PC-3 (cell line): ENCODE results near the gene INA. TPM values are rescaled to one million over a fixed set of nuclear protein-coding genes. Genes with fewer than 3 reads are reported as not detected.

Experiments
- ATAC-seq: fragments of 200-7000 bp; cut with Tn5 transposase; 2 replicates; pipeline ENCODE4 v1.9.1; 2020; ENCODE audit warnings: mild to moderate bottlenecking, moderate library complexity
- BruUV-seq: library from RNA; stranded (reverse); fragments of 400-500 nt; replicated peaks from 2 replicates; lab custom pipeline; 2021; lab: Mats Ljungman, UMichigan
- CTCF ChIA-PET: fragments of 300-600 bp; sonication (Branson Sonifier 250); formaldehyde crosslinking; loops from one replicate; lab custom pipeline; 2022; ENCODE audit warnings: antibody characterized with exemption; lab: Charles Lee
- POLR2A ChIA-PET: fragments of 300-600 bp; sonication (Branson Sonifier 250); formaldehyde crosslinking; loops from one replicate; lab custom pipeline; 2022; ENCODE audit warnings: antibody characterized with exemption; ENCODE audit not compliant: unreplicated experiment; lab: Charles Lee
- DNase-seq: peaks from one replicate; pipeline ENCODE4 v3.0.0-alpha.2; 2015
- H2AFZ ChIP-seq: fragments of 300-600 bp; sonication (generic); 2 replicates; pipeline ENCODE4 v1.6.0; 2016; ENCODE audit warnings: antibody characterized with exemption, low read length
- H3F3A ChIP-seq: fragments of 300-600 bp; sonication (generic); one replicate; pipeline ENCODE4 v1.6.0; 2017; ENCODE audit warnings: antibody characterized with exemption, low read length, control low read depth, mild to moderate bottlenecking; ENCODE audit not compliant: unreplicated experiment
- H3K27ac ChIP-seq: fragments of 300-600 bp; sonication (generic); 2 replicates; pipeline ENCODE4 v1.5.1; 2016; ENCODE audit warnings: mild to moderate bottlenecking, low read length
- H3K27me3 ChIP-seq: fragments of 300-600 bp; sonication (generic); 2 replicates; pipeline ENCODE4 v1.6.1; 2016; ENCODE audit warnings: low read length, mixed read lengths
- H3K36me3 ChIP-seq: fragments of 300-600 bp; sonication (generic); 2 replicates; pipeline ENCODE4 v1.6.1; 2016; ENCODE audit warnings: low read depth, mixed run types, low read length, mixed read lengths
- H3K4me1 ChIP-seq: fragments of 300-600 bp; sonication (generic); 2 replicates; pipeline ENCODE4 v1.5.1; 2016; ENCODE audit warnings: low read length; ENCODE audit not compliant: insufficient read depth
- H3K4me2 ChIP-seq: fragments of 300-600 bp; sonication (generic); 2 replicates; pipeline ENCODE4 v1.6.0; 2016; ENCODE audit warnings: low read length
- H3K4me3 ChIP-seq: fragments of 300-600 bp; sonication (generic); 2 replicates; pipeline ENCODE4 v1.5.1; 2016; ENCODE audit warnings: mild to moderate bottlenecking, low read length, mixed read lengths
- H3K79me2 ChIP-seq: fragments of 300-600 bp; sonication (generic); 2 replicates; pipeline ENCODE4 v1.6.1; 2017; ENCODE audit warnings: low read length, mixed read lengths
- H3K9ac ChIP-seq: fragments of 300-600 bp; sonication (generic); 2 replicates; pipeline ENCODE4 v1.6.0; 2016; ENCODE audit warnings: mild to moderate bottlenecking, low read length
- H3K9me2 ChIP-seq: fragments of 300-600 bp; sonication (generic); replicated peaks from 2 replicates; pipeline ENCODE4 v1.6.1; 2016; ENCODE audit warnings: mixed run types, low read length, mixed read lengths
- H3K9me3 ChIP-seq: fragments of 300-600 bp; sonication (generic); 2 replicates; pipeline ENCODE4 v1.6.1; 2016; ENCODE audit warnings: low read length, mixed read lengths
- H4K20me1 ChIP-seq: fragments of 300-600 bp; sonication (generic); 2 replicates; pipeline ENCODE4 v1.6.1; 2016; ENCODE audit warnings: low read length, mixed read lengths
- EZH2 ChIP-seq: fragments of 300-600 bp; sonication (generic); IDR thresholded peaks from one replicate; pipeline ENCODE4 v1.6.1; 2017; ENCODE audit warnings: antibody characterized with exemption, mild to moderate bottlenecking, low read length; ENCODE audit not compliant: unreplicated experiment
- EZH2phosphoT487 ChIP-seq: fragments of 300-600 bp; sonication (generic); IDR thresholded peaks from 2 replicates; pipeline ENCODE4 v1.6.1; 2018; ENCODE audit warnings: mild to moderate bottlenecking, antibody characterized with exemption, low read length, borderline replicate concordance
- intact Hi-C: fragments of 100-400 bp; cut with micrococcal nuclease; formaldehyde crosslinking; loops from 2 replicates; pipeline ENCODE4 v1.9.0; 2023
- total RNA-seq: library from RNA; depleted of rRNA; stranded (reverse); fragments of >200 nt; gene quantifications from 2 replicates; pipeline ENCODE4 v1.2.3, GENCODE V29; 2014
- TF ChIP-seq, protein P1 (sequence below): fragments of 300-600 bp; sonication (generic); conservative IDR thresholded peaks from 2 replicates; pipeline ENCODE4 v1.5.1; 2017; ENCODE audit warnings: antibody characterized with exemption, low read depth, mild to moderate bottlenecking, low read length

Gene INA
- total RNA-seq, 1 experiment from 2014 or later: not detected

- ChIA-PET POLR2A (interaction anchor here (0.7 kb wide), 1 partner anchor 81 kb away, joined by 3 read pairs; no protein-coding TSS in a partner anchor), CTCF (no interaction called here)
- no peak overlapping the region for H3K4me3 ChIP-seq
- H3K9me2 ChIP-seq: no peaks in the 10 kb centered on the region
- no peak for TF ChIP-seq EZH2
- TF ChIP-seq, protein P1, sequence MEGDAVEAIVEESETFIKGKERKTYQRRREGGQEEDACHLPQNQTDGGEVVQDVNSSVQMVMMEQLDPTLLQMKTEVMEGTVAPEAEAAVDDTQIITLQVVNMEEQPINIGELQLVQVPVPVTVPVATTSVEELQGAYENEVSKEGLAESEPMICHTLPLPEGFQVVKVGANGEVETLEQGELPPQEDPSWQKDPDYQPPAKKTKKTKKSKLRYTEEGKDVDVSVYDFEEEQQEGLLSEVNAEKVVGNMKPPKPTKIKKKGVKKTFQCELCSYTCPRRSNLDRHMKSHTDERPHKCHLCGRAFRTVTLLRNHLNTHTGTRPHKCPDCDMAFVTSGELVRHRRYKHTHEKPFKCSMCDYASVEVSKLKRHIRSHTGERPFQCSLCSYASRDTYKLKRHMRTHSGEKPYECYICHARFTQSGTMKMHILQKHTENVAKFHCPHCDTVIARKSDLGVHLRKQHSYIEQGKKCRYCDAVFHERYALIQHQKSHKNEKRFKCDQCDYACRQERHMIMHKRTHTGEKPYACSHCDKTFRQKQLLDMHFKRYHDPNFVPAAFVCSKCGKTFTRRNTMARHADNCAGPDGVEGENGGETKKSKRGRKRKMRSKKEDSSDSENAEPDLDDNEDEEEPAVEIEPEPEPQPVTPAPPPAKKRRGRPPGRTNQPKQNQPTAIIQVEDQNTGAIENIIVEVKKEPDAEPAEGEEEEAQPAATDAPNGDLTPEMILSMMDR: no peak
- no peak for TF ChIP-seq EZH2phosphoT487
- H3K4me2 ChIP-seq: peak overlapping the region; percentile 42
- no peak overlapping the region for H3K9ac ChIP-seq
- no peaks in the 10 kb centered on the region for H3K36me3 ChIP-seq
- H4K20me1 ChIP-seq: no peaks in the 10 kb centered on the region
- H3K4me1 ChIP-seq: peaks cover 8% of the 10 kb centered on the region
- no peaks in the 10 kb centered on the region for H3K27me3 ChIP-seq
- peak; percentile 100 for ATAC-seq
- H2AFZ ChIP-seq: no peak overlapping the region
- no peaks in the 10 kb centered on the region for H3K9me3 ChIP-seq
- H3F3A ChIP-seq: no peaks in the 10 kb centered on the region
- intact Hi-C loops: no loop called here
- peak; percentile 97 for DNase-seq
- BruUV-seq: no TSS peak
- no peaks in the 10 kb centered on the region for H3K79me2 ChIP-seq
- peak overlapping the region; percentile 66 for H3K27ac ChIP-seq
Observed at GRCh38 chr10:103273041-103273441, 3.9 kb upstream of the INA start.

- DNase-seq (no peak), ATAC-seq (no peak)
- intact Hi-C loops: no loop called here
- Histone ChIP-seq H3K27me3 (no peaks in the 10 kb centered on the region), H3K4me3 (no peak overlapping the region), H3K27ac (no peak overlapping the region), H3K4me1 (peaks cover 12% of the 10 kb centered on the region), H3K36me3 (no peaks in the 10 kb centered on the region), H2AFZ (no peak overlapping the region), H3K9me3 (no peaks in the 10 kb centered on the region), H3K9ac (no peak overlapping the region), H4K20me1 (no peaks in the 10 kb centered on the region), H3F3A (no peaks in the 10 kb centered on the region), H3K79me2 (no peaks in the 10 kb centered on the region), H3K4me2 (no peak overlapping the region), H3K9me2 (no peaks in the 10 kb centered on the region)
- POLR2A ChIA-PET: no interaction called here
- BruUV-seq: no TSS peak
- TF ChIP-seq, protein P1: no peak
- TF ChIP-seq EZH2phosphoT487 (no peak), EZH2 (no peak)
- CTCF ChIA-PET: no interaction called here
Observed at GRCh38 chr10:103276251-103276895, 565 bp upstream of the INA start.
